ENCODE measurements around the gene NOL11.

DNA sequence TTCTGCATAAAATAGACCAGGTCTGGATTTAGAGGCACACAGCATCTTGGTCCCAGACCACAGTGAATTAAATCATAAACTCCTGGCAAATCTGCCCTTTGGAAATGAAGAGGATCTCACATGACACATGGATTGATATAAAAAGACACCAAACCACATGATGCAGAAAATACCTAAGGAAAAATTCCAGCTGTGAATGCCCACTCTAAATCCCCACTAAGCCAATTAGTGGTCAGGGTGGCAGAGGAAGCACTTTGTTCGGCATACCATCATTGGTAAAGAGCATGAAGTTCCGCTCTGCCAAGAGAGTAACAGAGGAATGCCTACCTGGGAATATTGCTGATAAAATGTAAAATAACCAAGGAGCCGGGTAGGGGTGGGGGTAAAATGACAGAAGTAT lies 32.4 kb upstream of the NOL11 start:
- TF ChIP-seq RFX5 (IDR thresholded peaks at IDR 0.05; ENCODE audit: low read length), result no peak
- TF ChIP-seq FOSL2 (IDR thresholded peaks at IDR 0.05; ENCODE audit: borderline replicate concordance, low read depth), result no peak

All from SK-N-SH (cell line).